GM19324 (cell line): ENCODE results near the gene BAIAP2.

ENCODE experiments used
- ATAC-seq: cut with Tn5 transposase; IDR thresholded peaks from one replicate; pipeline ENCODE4 v1.9.1; 2021; ENCODE audit warnings: mild to moderate bottlenecking, moderate library complexity; ENCODE audit not compliant: unreplicated experiment, low FRiP score

The BAIAP2 gene

GRCh38 chr17:81036197-81036941 is 1.4 kb downstream of the BAIAP2 start:
- ATAC-seq = no peak

- no peak for ATAC-seq
These were observed 2.3 kb downstream of the BAIAP2 start for GRCh38 chr17:81037026-81037797.

GRCh38 chr17:81037798-81038733 is 3.1 kb downstream of the BAIAP2 start:
- no peak for ATAC-seq

GRCh38 chr17:81039096-81039495 is 4.1 kb downstream of the BAIAP2 start:
- no peak for ATAC-seq

GRCh38 chr17:81039854-81040758 is 5.2 kb downstream of the BAIAP2 start:
- no peak for ATAC-seq

- no peak for ATAC-seq
These were observed 5.9 kb downstream of the BAIAP2 start for GRCh38 chr17:81040791-81041337.

- no peak for ATAC-seq
These were observed 7.7 kb downstream of the BAIAP2 start for GRCh38 chr17:81042606-81043005.

GRCh38 chr17:81043319-81043724 is 8.4 kb downstream of the BAIAP2 start:
- ATAC-seq = no peak

- ATAC-seq = no peak
These were observed 8.9 kb downstream of the BAIAP2 start for GRCh38 chr17:81043725-81044427.

GRCh38 chr17:81044428-81044763 is 9.4 kb downstream of the BAIAP2 start:
- ATAC-seq = no peak

GRCh38 chr17:81044764-81045589 is 10.0 kb downstream of the BAIAP2 start:
- no peak for ATAC-seq

- no peak for ATAC-seq
These were observed 10.7 kb downstream of the BAIAP2 start for GRCh38 chr17:81045590-81046095.

- no peak for ATAC-seq
These were observed 11.3 kb downstream of the BAIAP2 start for GRCh38 chr17:81046132-81046769.

GRCh38 chr17:81046770-81047359 is 11.9 kb downstream of the BAIAP2 start:
- no peak for ATAC-seq

GRCh38 chr17:81048827-81049371 is 13.9 kb downstream of the BAIAP2 start:
- no peak for ATAC-seq

GRCh38 chr17:81049372-81049911 is 14.5 kb downstream of the BAIAP2 start:
- ATAC-seq = no peak
